ENCODE results near the gene SLC12A5. TPM values are rescaled to one million over a fixed set of nuclear protein-coding genes. Genes with fewer than 3 reads are reported as not detected.

The SLC12A5 gene
- polyA plus RNA-seq, 3 donors: not detected

- H3K4me3 ChIP-seq (replicated peaks in 1 of 3; ENCODE audit: low read depth in 2 of 3, low read length in 3 of 3): no peak overlapping the region
- no peak overlapping the region for H3K27ac ChIP-seq (ENCODE audit: low read depth in 1 of 2, low read length in 2 of 2)
- 74% methylated on average over 4 of the region's 6 CpGs for WGBS (ENCODE audit: insufficient coverage)
- H3K27me3 ChIP-seq (ENCODE audit: control insufficient read depth in 2 of 2, insufficient read depth in 2 of 2, low read length in 2 of 2): no peaks in the 10 kb centered on the region
- Mint-ChIP-seq H3K27me3 (ENCODE audit: low read depth in 3 of 3) (no peaks in the 10 kb centered on the region), H3K4me1 (peaks cover 61% of the 10 kb centered on the region), H3K36me3 (peaks cover 21% of the 10 kb centered on the region in 2 donors), H3K9me3 (no peaks in the 10 kb centered on the region), H3K27ac (no peak overlapping the region), H3K4me3 (no peak overlapping the region)
- no peaks in the 10 kb centered on the region for H3K9me3 ChIP-seq (replicated peaks in 1 of 2; ENCODE audit: control insufficient read depth in 1 of 2, insufficient read depth in 1 of 2, low read length in 2 of 2)
- no peak for DNase-seq
- intact Hi-C loops (cut with micrococcal nuclease): loop anchor here in 1 of 2 donors (10.0 kb wide), 1 partner anchor 98 kb away; no protein-coding TSS in a partner anchor
- H3K4me2 ChIP-seq (replicated peaks; ENCODE audit: extremely low read depth, low read length, poor library complexity, severe bottlenecking): no peak overlapping the region
- peaks cover 99% of the 10 kb centered on the region for H3K79me2 ChIP-seq (ENCODE audit: insufficient read depth, low read length)
- no peak overlapping the region for H2AFZ ChIP-seq (ENCODE audit: insufficient read depth, low read depth, low read length, poor library complexity, severe bottlenecking)
- H3K36me3 ChIP-seq (replicated peaks in 1 of 2; ENCODE audit: control insufficient read depth in 1 of 2, insufficient read depth in 2 of 2, low read length in 2 of 2): peaks cover 15 to 16% of the 10 kb centered on the region in 2 donors
- peaks cover 100% of the 10 kb centered on the region for H4K20me1 ChIP-seq (ENCODE audit: insufficient read depth, low read length)
- no peak overlapping the region for H3K9ac ChIP-seq (ENCODE audit: insufficient read depth, low read length, poor library complexity, severe bottlenecking)
- TF ChIP-seq, protein P1, sequence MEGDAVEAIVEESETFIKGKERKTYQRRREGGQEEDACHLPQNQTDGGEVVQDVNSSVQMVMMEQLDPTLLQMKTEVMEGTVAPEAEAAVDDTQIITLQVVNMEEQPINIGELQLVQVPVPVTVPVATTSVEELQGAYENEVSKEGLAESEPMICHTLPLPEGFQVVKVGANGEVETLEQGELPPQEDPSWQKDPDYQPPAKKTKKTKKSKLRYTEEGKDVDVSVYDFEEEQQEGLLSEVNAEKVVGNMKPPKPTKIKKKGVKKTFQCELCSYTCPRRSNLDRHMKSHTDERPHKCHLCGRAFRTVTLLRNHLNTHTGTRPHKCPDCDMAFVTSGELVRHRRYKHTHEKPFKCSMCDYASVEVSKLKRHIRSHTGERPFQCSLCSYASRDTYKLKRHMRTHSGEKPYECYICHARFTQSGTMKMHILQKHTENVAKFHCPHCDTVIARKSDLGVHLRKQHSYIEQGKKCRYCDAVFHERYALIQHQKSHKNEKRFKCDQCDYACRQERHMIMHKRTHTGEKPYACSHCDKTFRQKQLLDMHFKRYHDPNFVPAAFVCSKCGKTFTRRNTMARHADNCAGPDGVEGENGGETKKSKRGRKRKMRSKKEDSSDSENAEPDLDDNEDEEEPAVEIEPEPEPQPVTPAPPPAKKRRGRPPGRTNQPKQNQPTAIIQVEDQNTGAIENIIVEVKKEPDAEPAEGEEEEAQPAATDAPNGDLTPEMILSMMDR (IDR thresholded peaks at IDR 0.05): no peak
- H3K4me1 ChIP-seq (ENCODE audit: control insufficient read depth in 1 of 2, insufficient read depth in 2 of 2, low read length in 2 of 2): peaks cover 20 to 45% of the 10 kb centered on the region in 2 donors
These were observed 54.1 kb downstream of the SLC12A5 start for GRCh38 chr20:46083101-46083500.

GRCh38 chr20:46083531-46084061 is 54.6 kb downstream of the SLC12A5 start:
- Histone ChIP-seq H3K9me3 (replicated peaks in 1 of 2; ENCODE audit: control insufficient read depth in 1 of 2, insufficient read depth in 1 of 2, low read length in 2 of 2) (no peaks in the 10 kb centered on the region), H3K4me2 (replicated peaks; ENCODE audit: extremely low read depth, low read length, poor library complexity, severe bottlenecking) (no peak overlapping the region), H3K4me3 (replicated peaks in 1 of 3; ENCODE audit: low read depth in 2 of 3, low read length in 3 of 3) (no peak overlapping the region), H3K27ac (ENCODE audit: low read depth in 1 of 2, low read length in 2 of 2) (no peak overlapping the region), H3K79me2 (ENCODE audit: insufficient read depth, low read length) (peaks cover 100% of the 10 kb centered on the region), H3K4me1 (ENCODE audit: control insufficient read depth in 1 of 2, insufficient read depth in 2 of 2, low read length in 2 of 2) (peaks cover 25 to 50% of the 10 kb centered on the region in 2 donors), H4K20me1 (ENCODE audit: insufficient read depth, low read length) (peaks cover 100% of the 10 kb centered on the region), H3K9ac (ENCODE audit: insufficient read depth, low read length, poor library complexity, severe bottlenecking) (no peak overlapping the region), H3K36me3 (replicated peaks in 1 of 2; ENCODE audit: control insufficient read depth in 1 of 2, insufficient read depth in 2 of 2, low read length in 2 of 2) (peaks cover 10 to 11% of the 10 kb centered on the region in 2 donors), H2AFZ (ENCODE audit: insufficient read depth, low read depth, low read length, poor library complexity, severe bottlenecking) (no peak overlapping the region), H3K27me3 (ENCODE audit: control insufficient read depth in 2 of 2, insufficient read depth in 2 of 2, low read length in 2 of 2) (no peaks in the 10 kb centered on the region)
- intact Hi-C loops (cut with micrococcal nuclease): loop anchor here in 1 of 2 donors (10.0 kb wide), 1 partner anchor 99 kb away; no protein-coding TSS in a partner anchor
- H3K4me3 Mint-ChIP-seq: no peak overlapping the region
- TF ChIP-seq, protein P1 (IDR thresholded peaks at IDR 0.05): no peak
- DNase-seq: no peak
- no peaks in the 10 kb centered on the region for H3K9me3 Mint-ChIP-seq
- H3K27me3 Mint-ChIP-seq (ENCODE audit: low read depth in 3 of 3): no peaks in the 10 kb centered on the region
- peaks cover 66% of the 10 kb centered on the region for H3K4me1 Mint-ChIP-seq
- H3K27ac Mint-ChIP-seq: no peak overlapping the region
- H3K36me3 Mint-ChIP-seq: peaks cover 16% of the 10 kb centered on the region in 2 donors
- no CpG with 5 or more reads among the region's 1 CpG for WGBS (ENCODE audit: insufficient coverage)

Measured in CD14-positive monocyte (primary cell).